Brain pericyte (primary cell): ENCODE data around the gene RTN4RL1.

ENCODE experiments used
- DNase-seq: peaks from one replicate; pipeline ENCODE4 v3.0.0-alpha.2; 2012; ENCODE audit warnings: low read depth, low spot score

The RTN4RL1 gene

GRCh38 chr17:2025220-2025621, at the start of gene RTN4RL1:
TSS of gene RTN4RL1 (minus strand) at chr17:2025334. CDS start at chr17:2024865, 469 bp downstream.
- no peak for DNase-seq

GRCh38 chr17:2074919-2075318, 49.8 kb upstream of the RTN4RL1 start:
- DNase-seq, result no peak

GRCh38 chr17:2071455-2072281, 46.5 kb upstream of the RTN4RL1 start:
- no peak for DNase-seq

- DNase-seq, result no peak
Measured at GRCh38 chr17:2071024-2071385, 45.9 kb upstream of the RTN4RL1 start.

GRCh38 chr17:2070241-2071023, 45.3 kb upstream of the RTN4RL1 start:
- DNase-seq, result no peak

GRCh38 chr17:2068519-2069051, 43.5 kb upstream of the RTN4RL1 start:
- no peak for DNase-seq

GRCh38 chr17:2068031-2068518, 42.9 kb upstream of the RTN4RL1 start:
- no peak for DNase-seq

- no peak for DNase-seq
Measured at GRCh38 chr17:2067608-2068024, 42.5 kb upstream of the RTN4RL1 start.

- no peak for DNase-seq
Measured at GRCh38 chr17:2067048-2067561, 42.0 kb upstream of the RTN4RL1 start.

- DNase-seq, result no peak
Measured at GRCh38 chr17:2065949-2066400, 40.8 kb upstream of the RTN4RL1 start.

GRCh38 chr17:2064980-2065785, 40.0 kb upstream of the RTN4RL1 start:
- no peak for DNase-seq

GRCh38 chr17:2064520-2064971, 39.4 kb upstream of the RTN4RL1 start:
- DNase-seq, result no peak

GRCh38 chr17:2064147-2064489, 39.0 kb upstream of the RTN4RL1 start:
- no peak for DNase-seq

- no peak for DNase-seq
Measured at GRCh38 chr17:2063261-2064146, 38.4 kb upstream of the RTN4RL1 start.

- DNase-seq, result no peak
Measured at GRCh38 chr17:2062571-2063183, 37.5 kb upstream of the RTN4RL1 start.

GRCh38 chr17:2061441-2061958, 36.4 kb upstream of the RTN4RL1 start:
- no peak for DNase-seq

- DNase-seq, result no peak
Measured at GRCh38 chr17:2060681-2061440, 35.7 kb upstream of the RTN4RL1 start.

GRCh38 chr17:2060385-2060658, 35.2 kb upstream of the RTN4RL1 start:
- DNase-seq, result no peak
